Coronary artery (tissue), 2 donors: Measurements from ENCODE around the gene SSBP3.

Source experiments
- DNase-seq: peaks from one replicate; pipeline ENCODE4 v3.0.0-alpha.2; 2017; ENCODE audit warnings: low spot score
- H3K27ac ChIP-seq, 2 donors: fragments of 200-600 bp; sonication (generic); one replicate each; pipeline ENCODE4 v1.5.1; 2016 to 2019
- H3K4me3 ChIP-seq: fragments of 200-600 bp; sonication (generic); 2 replicates; pipeline ENCODE4 v1.5.1; 2016; ENCODE audit warnings: mild to moderate bottlenecking, moderate library complexity
- CTCF ChIP-seq: fragments of 200-600 bp; sonication (generic); IDR thresholded peaks from one replicate; pipeline ENCODE4 v1.5.1; 2019; ENCODE audit warnings: antibody characterized with exemption

SSBP3 gene

GRCh38 chr1:54371038-54371941 lies 34.9 kb downstream of the SSBP3 start:
- no peak for DNase-seq
- Histone ChIP-seq H3K27ac (no peak overlapping the region), H3K4me3 (no peak overlapping the region)
- no peak for TF ChIP-seq CTCF

GRCh38 chr1:54370287-54370989 lies 35.8 kb downstream of the SSBP3 start:
- H3K27ac ChIP-seq = no peak overlapping the region
- no peak for TF ChIP-seq CTCF
- no peak for DNase-seq
- H3K4me3 ChIP-seq = no peak overlapping the region

GRCh38 chr1:54367613-54368012 lies 38.6 kb downstream of the SSBP3 start:
- H3K4me3 ChIP-seq = no peak overlapping the region
- no peak for TF ChIP-seq CTCF
- DNase-seq = no peak
- no peak overlapping the region for H3K27ac ChIP-seq

- H3K4me3 ChIP-seq = no peak overlapping the region
- H3K27ac ChIP-seq = no peak overlapping the region
- no peak for DNase-seq
- TF ChIP-seq CTCF = no peak
Observed at GRCh38 chr1:54365847-54366246, 40.3 kb downstream of the SSBP3 start.

- H3K4me3 ChIP-seq = no peak overlapping the region
- no peak for DNase-seq
- no peak for TF ChIP-seq CTCF
- H3K27ac ChIP-seq = no peak overlapping the region
Observed at GRCh38 chr1:54365398-54365797, 40.8 kb downstream of the SSBP3 start.

- no peak for TF ChIP-seq CTCF
- no peak for DNase-seq
- no peak overlapping the region for H3K4me3 ChIP-seq
- H3K27ac ChIP-seq = no peak overlapping the region
Observed at GRCh38 chr1:54364995-54365394, 41.2 kb downstream of the SSBP3 start.
